ENCODE data around the gene RBM18.

DNA sequence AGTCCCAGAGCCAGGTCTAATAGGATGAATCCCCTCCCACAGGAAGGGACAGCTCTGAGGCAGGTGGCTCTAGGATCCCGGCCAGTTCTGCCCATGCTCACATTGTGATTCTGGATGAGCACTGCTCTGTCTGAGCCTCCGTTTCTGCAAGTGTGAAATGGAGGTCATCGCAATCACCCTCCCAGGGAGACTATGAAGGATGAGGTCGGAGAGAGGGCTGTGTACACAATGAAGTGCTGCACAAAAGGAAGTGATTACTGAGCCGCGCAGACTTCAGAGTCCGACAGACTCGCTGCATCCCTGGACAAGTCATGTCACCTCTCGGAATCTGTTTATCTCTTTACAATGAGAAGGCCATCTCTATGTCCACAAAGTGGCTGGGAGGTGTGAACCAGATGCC lies 57.5 kb downstream of the RBM18 start:
- TF ChIP-seq, protein P1, sequence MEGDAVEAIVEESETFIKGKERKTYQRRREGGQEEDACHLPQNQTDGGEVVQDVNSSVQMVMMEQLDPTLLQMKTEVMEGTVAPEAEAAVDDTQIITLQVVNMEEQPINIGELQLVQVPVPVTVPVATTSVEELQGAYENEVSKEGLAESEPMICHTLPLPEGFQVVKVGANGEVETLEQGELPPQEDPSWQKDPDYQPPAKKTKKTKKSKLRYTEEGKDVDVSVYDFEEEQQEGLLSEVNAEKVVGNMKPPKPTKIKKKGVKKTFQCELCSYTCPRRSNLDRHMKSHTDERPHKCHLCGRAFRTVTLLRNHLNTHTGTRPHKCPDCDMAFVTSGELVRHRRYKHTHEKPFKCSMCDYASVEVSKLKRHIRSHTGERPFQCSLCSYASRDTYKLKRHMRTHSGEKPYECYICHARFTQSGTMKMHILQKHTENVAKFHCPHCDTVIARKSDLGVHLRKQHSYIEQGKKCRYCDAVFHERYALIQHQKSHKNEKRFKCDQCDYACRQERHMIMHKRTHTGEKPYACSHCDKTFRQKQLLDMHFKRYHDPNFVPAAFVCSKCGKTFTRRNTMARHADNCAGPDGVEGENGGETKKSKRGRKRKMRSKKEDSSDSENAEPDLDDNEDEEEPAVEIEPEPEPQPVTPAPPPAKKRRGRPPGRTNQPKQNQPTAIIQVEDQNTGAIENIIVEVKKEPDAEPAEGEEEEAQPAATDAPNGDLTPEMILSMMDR (IDR thresholded peaks at IDR 0.05), result no peak
- no peak for TF ChIP-seq POLR2A (IDR thresholded peaks at IDR 0.05)

Measured in uterus (tissue), 2 donors.